Right cardiac atrium (tissue), 5 donors: ENCODE data around the gene PKD2. TPM values are rescaled to one million over a fixed set of nuclear protein-coding genes. Genes with fewer than 3 reads are reported as not detected.
A peak's percentile ranks its signal among the peaks of the same experiment; 100 is the strongest.
"Not testable (repeated sequence)": the region's sequence is repeated elsewhere in the genome, so short reads cannot be mapped to it uniquely, and the experiment has no call there.

Experiments used
- ATAC-seq, 2 donors: fragments of 200-7000 bp; cut with Tn5 transposase; one replicate each; pipeline versions ENCODE4 v1.8.0 to v1.9.1; 2020; ENCODE audit warnings: moderate library complexity in 2 of 2, mild to moderate bottlenecking in 1 of 2
- DNase-seq, 3 donors: peaks; one replicate each; pipeline ENCODE4 v3.0.0-alpha.2; 2020
- H3K27ac ChIP-seq: one replicate; pipeline ENCODE4 v1.5.1; 2013; ENCODE audit warnings: mild to moderate bottlenecking, low read length, control low read depth, moderate library complexity
- H3K27me3 ChIP-seq: one replicate; pipeline ENCODE4 v1.6.1; 2013; ENCODE audit not compliant: control insufficient read depth, insufficient read depth
- H3K4me1 ChIP-seq: one replicate; pipeline ENCODE4 v1.6.1; 2013; ENCODE audit warnings: low read length; ENCODE audit not compliant: control insufficient read depth, insufficient read depth
- H3K4me3 ChIP-seq: one replicate; pipeline ENCODE4 v1.5.1; 2013; ENCODE audit warnings: low read length, control low read depth
- H3K9me3 ChIP-seq: one replicate; pipeline ENCODE4 v1.6.1; 2013; ENCODE audit warnings: low read length; ENCODE audit not compliant: control insufficient read depth
- WGBS: extraction: QIAGEN DNeasy Blood & Tissue Kit; methylation state at CpG from one replicate; pipeline ENCODE4 v1.1.7; 2013; 5-methylcytosine and 5-hydroxymethylcytosine counted together
- intact Hi-C, 4 donors: fragments of 100-400 bp; cut with DNase I; formaldehyde crosslinking; loops; one replicate each; pipeline versions ENCODE4 v1.11.0 to v1.14.0; 2022 to 2023
- polyA plus RNA-seq: library from polyadenylated mRNA; stranded (reverse); fragments of 200-250 nt; gene quantifications from one replicate; pipeline ENCODE4 v1.2.3, GENCODE V29; 2013
- total RNA-seq, 4 donors: library from RNA; stranded (reverse); fragmentation: NEBNext Ultra II Directional; extraction: Animal tissue kit (Norgen Biotek cat#: 25700); gene quantifications; one replicate each; pipeline ENCODE4 v1.2.1, GENCODE V29; 2021
- donor health status: healthy with polysubstance abuse.
- donor health status: DM: no; HTN: yes; CAD: no.
- donor health status: DM: no; HTN: no; CAD: no.
- donor health status: DM: no; HTN: yes; CAD: no; lungs with severe emphysema.
- donor health status: DM: yes; HTN: yes; CAD: no.

Gene PKD2
- total and polyA plus RNA-seq, 5 donors = 10.3 to 22.6 (median 20.5) TPM

- no peak for ATAC-seq
- Histone ChIP-seq H3K4me1 (peaks cover 3% of the 10 kb centered on the region), H3K4me3 (peak overlapping the region; percentile 67), H3K9me3 (no peaks in the 10 kb centered on the region), H3K27ac (no peak overlapping the region), H3K27me3 (no peaks in the 10 kb centered on the region)
- intact Hi-C loops = no loop called here
- no peak for DNase-seq
- WGBS = 14% methylated on average over 5 of the region's 5 CpGs
Measured at GRCh38 chr4:88008743-88009171, 1.3 kb downstream of the PKD2 start.

- Histone ChIP-seq H3K9me3 (no peaks in the 10 kb centered on the region), H3K4me3 (no peak overlapping the region), H3K27ac (no peak overlapping the region), H3K27me3 (no peaks in the 10 kb centered on the region), H3K4me1 (peaks cover 3% of the 10 kb centered on the region)
- 73% methylated on average over 5 of the region's 5 CpGs for WGBS
- DNase-seq = no peak
- ATAC-seq = no peak
- intact Hi-C loops = no loop called here
Measured at GRCh38 chr4:88009871-88010270, 2.4 kb downstream of the PKD2 start.

- ATAC-seq = no peak
- Histone ChIP-seq H3K4me1 (peaks cover 3% of the 10 kb centered on the region), H3K4me3 (no peak overlapping the region), H3K9me3 (no peaks in the 10 kb centered on the region), H3K27ac (no peak overlapping the region), H3K27me3 (no peaks in the 10 kb centered on the region)
- DNase-seq = no peak
- WGBS = 50% methylated on average over 2 of the region's 2 CpGs
- intact Hi-C loops = no loop called here
Measured at GRCh38 chr4:88010966-88011365, 3.5 kb downstream of the PKD2 start.

DNA sequence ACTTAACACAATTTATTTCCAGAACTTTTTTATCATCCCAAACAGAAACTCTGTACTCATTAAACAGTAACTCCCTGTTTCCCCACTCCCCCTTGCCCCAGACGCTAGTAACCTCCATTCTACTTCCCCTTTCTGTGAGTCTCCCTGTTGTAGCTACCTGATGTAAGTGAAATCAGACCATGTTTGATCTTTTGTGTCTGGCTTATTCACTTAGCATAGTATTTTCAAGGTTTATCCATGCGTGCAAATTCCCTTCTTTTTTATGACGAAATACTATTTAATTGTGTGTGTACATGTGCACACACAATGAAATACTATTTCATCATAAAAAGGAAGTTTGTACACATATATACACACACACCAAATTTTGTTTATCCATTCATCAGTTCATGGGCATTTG, 5.2 kb downstream of the PKD2 start:
- ATAC-seq = no peak
- Histone ChIP-seq H3K4me1 (no peaks in the 10 kb centered on the region), H3K4me3 (no peak overlapping the region), H3K27ac (no peak overlapping the region), H3K9me3 (no peaks in the 10 kb centered on the region), H3K27me3 (no peaks in the 10 kb centered on the region)
- DNase-seq = no peak
- WGBS = 79% methylated on average over 3 of the region's 3 CpGs
- intact Hi-C loops = no loop called here

- H3K27me3 ChIP-seq = no peaks in the 10 kb centered on the region
- H3K27ac ChIP-seq = no peak overlapping the region
- ATAC-seq = no peak
- peaks cover 2% of the 10 kb centered on the region for H3K4me1 ChIP-seq
- no peak overlapping the region for H3K4me3 ChIP-seq
- no peaks in the 10 kb centered on the region for H3K9me3 ChIP-seq
- intact Hi-C loops = no loop called here
- no peak for DNase-seq
- WGBS = 92% methylated on average over 3 of the region's 3 CpGs
Measured at GRCh38 chr4:88014386-88014905, 7.0 kb downstream of the PKD2 start.

DNA sequence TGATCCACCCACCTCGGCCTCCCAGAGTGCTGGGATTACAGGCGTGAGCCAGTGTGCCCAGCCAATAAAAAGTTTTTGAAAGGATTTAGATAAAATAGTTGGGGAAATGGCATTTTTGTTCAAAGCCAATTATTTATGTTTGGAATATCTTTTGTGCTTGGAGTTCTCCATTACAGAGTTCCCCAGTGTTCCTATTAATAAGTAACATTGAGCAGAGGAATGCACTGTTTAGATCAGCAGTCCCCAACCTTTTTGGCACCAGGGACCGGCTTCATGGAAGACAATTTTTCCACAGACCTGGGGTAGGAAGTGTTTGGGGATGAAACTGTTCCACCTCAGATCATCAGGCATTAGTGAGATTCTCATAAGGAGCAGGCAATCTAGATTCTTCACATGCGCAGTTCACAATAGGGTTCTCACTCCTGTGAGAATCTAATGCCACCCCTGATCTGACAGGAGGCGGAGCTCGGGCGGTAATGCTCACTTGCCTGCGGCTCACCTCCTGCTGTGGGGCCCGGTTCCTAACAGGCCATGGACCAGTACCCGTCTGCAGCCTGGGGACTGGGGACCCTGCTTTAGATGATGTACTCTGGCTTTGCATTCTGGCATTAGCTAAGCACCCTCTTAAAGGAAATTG, 8.3 kb downstream of the PKD2 start:
- DNase-seq (no peak), ATAC-seq (no peak)
- H3K4me1 ChIP-seq = peaks cover 4% of the 10 kb centered on the region
- no peaks in the 10 kb centered on the region for H3K27me3 ChIP-seq
- intact Hi-C loops = no loop called here
- no peak overlapping the region for H3K27ac ChIP-seq
- H3K9me3 ChIP-seq = no peaks in the 10 kb centered on the region
- WGBS = 88% methylated on average over 10 of the region's 10 CpGs
- no peak overlapping the region for H3K4me3 ChIP-seq

DNA sequence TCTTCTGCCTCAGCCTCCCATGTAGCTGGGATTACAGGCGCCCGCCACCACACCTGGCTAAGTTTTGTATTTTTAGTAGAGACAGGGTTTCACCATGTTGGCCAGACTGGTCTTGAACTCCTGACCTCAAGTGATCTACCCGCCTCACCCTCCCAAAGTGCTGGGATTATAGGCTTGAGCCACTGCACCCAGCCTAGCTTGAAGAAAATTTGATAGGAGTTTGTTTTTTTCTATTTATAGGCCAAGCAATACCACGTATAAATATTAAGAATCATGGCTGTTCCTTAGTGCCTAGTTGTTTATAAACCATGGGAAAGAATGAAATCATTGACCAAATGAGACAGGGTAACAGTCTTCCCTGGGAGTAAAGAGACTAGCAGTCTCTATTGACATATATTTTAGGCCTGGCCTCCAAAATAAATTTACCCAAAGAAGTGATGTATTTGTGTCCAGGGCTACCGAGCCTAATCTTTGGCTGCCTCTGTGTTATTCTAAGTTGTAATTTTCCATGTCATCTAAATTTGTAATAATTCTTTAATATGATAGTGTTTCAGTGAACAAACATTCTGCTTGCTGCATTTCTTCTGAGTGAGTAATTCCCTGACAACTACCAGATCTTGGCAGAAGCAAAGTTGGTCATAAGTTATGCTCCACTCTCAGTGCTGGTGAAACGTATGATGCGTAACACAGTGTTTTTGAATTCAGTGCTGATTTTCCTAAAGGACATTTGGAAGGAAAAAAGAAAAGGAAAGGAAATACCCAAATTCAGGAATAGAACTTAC, 10.3 kb downstream of the PKD2 start:
- ATAC-seq = peak; percentile 94
- H3K4me3 ChIP-seq = peak overlapping the region; percentile 3
- WGBS = 57% methylated on average over 7 of the region's 7 CpGs
- H3K27ac ChIP-seq = peak overlapping the region; percentile 66
- intact Hi-C loops = no loop called here
- no peak for DNase-seq
- peaks cover 4% of the 10 kb centered on the region for H3K4me1 ChIP-seq
- H3K27me3 ChIP-seq = no peaks in the 10 kb centered on the region
- H3K9me3 ChIP-seq = no peaks in the 10 kb centered on the region

- H3K27ac ChIP-seq = peak overlapping the region; percentile 91
- H3K9me3 ChIP-seq = no peaks in the 10 kb centered on the region
- 57% methylated on average over 5 of the region's 5 CpGs for WGBS
- peak overlapping the region; percentile 3 for H3K4me3 ChIP-seq
- H3K27me3 ChIP-seq = no peaks in the 10 kb centered on the region
- ATAC-seq (peak; percentile 75 to 86), DNase-seq (peak; percentile 53 to 81 (median 63))
- intact Hi-C loops = no loop called here
- peaks cover 4% of the 10 kb centered on the region for H3K4me1 ChIP-seq
Measured at GRCh38 chr4:88018466-88018865, 11.0 kb downstream of the PKD2 start.

- peaks cover 4% of the 10 kb centered on the region for H3K4me1 ChIP-seq
- peak in 1 of 2 donors; percentile 31 for ATAC-seq
Measured at GRCh38 chr4:88021824-88022223, 14.4 kb downstream of the PKD2 start.

DNA sequence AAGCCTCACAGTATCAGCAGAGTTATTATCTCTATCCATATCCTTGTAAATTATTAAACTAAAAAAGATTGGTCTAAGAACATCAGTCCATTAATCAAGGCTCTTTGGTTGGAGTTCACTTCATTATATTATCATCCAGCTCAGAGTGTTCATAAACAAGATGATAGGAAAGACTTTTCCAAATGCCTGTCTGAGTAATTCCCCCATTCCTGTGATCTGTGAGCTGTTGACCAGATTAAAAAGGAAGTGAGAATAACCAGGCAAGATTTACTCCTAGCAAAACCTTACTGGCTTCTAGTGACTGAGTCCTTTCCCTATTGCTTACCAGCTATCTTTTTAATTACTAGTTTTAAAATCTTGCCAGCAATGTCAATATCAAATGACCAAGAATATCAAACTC, 14.9 kb downstream of the PKD2 start:
- Histone ChIP-seq H3K4me1 (peaks cover 4% of the 10 kb centered on the region), H3K27ac (no peak overlapping the region), H3K27me3 (no peaks in the 10 kb centered on the region), H3K9me3 (no peaks in the 10 kb centered on the region), H3K4me3 (no peak overlapping the region)
- DNase-seq = no peak
- intact Hi-C loops = no loop called here
- ATAC-seq = no peak

More at GRCh38 chr4:88021824-88022223, 14.4 kb downstream of the PKD2 start:
- DNase-seq = no peak
- Histone ChIP-seq H3K27me3 (no peaks in the 10 kb centered on the region), H3K27ac (no peak overlapping the region), H3K9me3 (no peaks in the 10 kb centered on the region), H3K4me3 (no peak overlapping the region)
- intact Hi-C loops = no loop called here

GRCh38 chr4:88025868-88026661, 18.6 kb downstream of the PKD2 start:
- 98% methylated on average over 6 of the region's 6 CpGs for WGBS

More at GRCh38 chr4:88025868-88026661, 18.6 kb downstream of the PKD2 start:
- H3K4me1 ChIP-seq, intact Hi-C loops, ATAC-seq, DNase-seq, H3K27me3 ChIP-seq, H3K4me3 ChIP-seq, H3K27ac ChIP-seq, H3K9me3 ChIP-seq: not testable (repeated sequence)
